AG04450 (cell line): Measurements from ENCODE around the gene ADSS1. TPM values are rescaled to one million over a fixed set of nuclear protein-coding genes. Genes with fewer than 3 reads are reported as not detected.
A peak's percentile ranks its signal among the peaks of the same experiment; 100 is the strongest.

Source experiments
- CTCF ChIA-PET: fragments of 300-600, 350-600 bp; formaldehyde crosslinking; extraction: SDS; loops from one replicate; lab custom pipeline; 2022; ENCODE audit warnings: antibody characterized with exemption, inconsistent platforms; lab: Charles Lee
- POLR2A ChIA-PET: fragments of 350-600 bp; formaldehyde crosslinking; extraction: SDS; loops from one replicate; lab custom pipeline; 2021; ENCODE audit warnings: antibody characterized with exemption, inconsistent platforms; lab: Yijun Ruan, JAX
- DNase-seq: peaks from one replicate; pipeline ENCODE4 v3.0.0-alpha.2; 2011; ENCODE audit warnings: low read depth, low spot score
- H3K27ac ChIP-seq: one replicate; pipeline ENCODE4 v1.5.1; 2012; ENCODE audit warnings: low read depth, low read length, control low read depth
- H3K27me3 ChIP-seq: one replicate; pipeline ENCODE4 v1.6.0; 2012; ENCODE audit warnings: low read length; ENCODE audit not compliant: control insufficient read depth, insufficient read depth
- H3K4me3 ChIP-seq: 2 replicates; pipeline ENCODE4 v1.5.1; 2011; ENCODE audit warnings: mild to moderate bottlenecking, low read depth, low read length, control low read depth
- H3K9me3 ChIP-seq: 2 replicates; pipeline ENCODE4 v1.5.1; 2012; ENCODE audit warnings: low read length; ENCODE audit not compliant: control insufficient read depth, insufficient read depth
- CTCF ChIP-seq: IDR thresholded peaks from 2 replicates; pipeline ENCODE4 v1.5.1; 2011; ENCODE audit warnings: low read depth, low read length, control low read depth, inconsistent platforms
- polyA plus RNA-seq: library from polyadenylated mRNA; depleted of rRNA; stranded (reverse); fragments of >200 nt; gene quantifications from 2 replicates; pipeline ENCODE4 v1.2.3, GENCODE V29; 2011

ADSS1 gene
- polyA plus RNA-seq, 1 experiment, result 2.8 TPM

- DNase-seq, result no peak
- no peak for TF ChIP-seq CTCF
- POLR2A ChIA-PET, result no interaction called here
- H3K9me3 ChIP-seq, result peaks cover 12% of the 10 kb centered on the region; the same call in 1 of the 2 replicates
- CTCF ChIA-PET, result interaction anchor here (0.5 to 0.9 kb wide), 4 partner anchors 10 to 1135 kb away, joined by 3 to 4 read pairs (median 3); no protein-coding TSS in a partner anchor
- H3K27me3 ChIP-seq, result no peaks in the 10 kb centered on the region
- no peak overlapping the region for H3K4me3 ChIP-seq
- H3K27ac ChIP-seq, result no peak overlapping the region
Observed at GRCh38 chr14:104706733-104707607, 17.1 kb upstream of the ADSS1 start.

DNA sequence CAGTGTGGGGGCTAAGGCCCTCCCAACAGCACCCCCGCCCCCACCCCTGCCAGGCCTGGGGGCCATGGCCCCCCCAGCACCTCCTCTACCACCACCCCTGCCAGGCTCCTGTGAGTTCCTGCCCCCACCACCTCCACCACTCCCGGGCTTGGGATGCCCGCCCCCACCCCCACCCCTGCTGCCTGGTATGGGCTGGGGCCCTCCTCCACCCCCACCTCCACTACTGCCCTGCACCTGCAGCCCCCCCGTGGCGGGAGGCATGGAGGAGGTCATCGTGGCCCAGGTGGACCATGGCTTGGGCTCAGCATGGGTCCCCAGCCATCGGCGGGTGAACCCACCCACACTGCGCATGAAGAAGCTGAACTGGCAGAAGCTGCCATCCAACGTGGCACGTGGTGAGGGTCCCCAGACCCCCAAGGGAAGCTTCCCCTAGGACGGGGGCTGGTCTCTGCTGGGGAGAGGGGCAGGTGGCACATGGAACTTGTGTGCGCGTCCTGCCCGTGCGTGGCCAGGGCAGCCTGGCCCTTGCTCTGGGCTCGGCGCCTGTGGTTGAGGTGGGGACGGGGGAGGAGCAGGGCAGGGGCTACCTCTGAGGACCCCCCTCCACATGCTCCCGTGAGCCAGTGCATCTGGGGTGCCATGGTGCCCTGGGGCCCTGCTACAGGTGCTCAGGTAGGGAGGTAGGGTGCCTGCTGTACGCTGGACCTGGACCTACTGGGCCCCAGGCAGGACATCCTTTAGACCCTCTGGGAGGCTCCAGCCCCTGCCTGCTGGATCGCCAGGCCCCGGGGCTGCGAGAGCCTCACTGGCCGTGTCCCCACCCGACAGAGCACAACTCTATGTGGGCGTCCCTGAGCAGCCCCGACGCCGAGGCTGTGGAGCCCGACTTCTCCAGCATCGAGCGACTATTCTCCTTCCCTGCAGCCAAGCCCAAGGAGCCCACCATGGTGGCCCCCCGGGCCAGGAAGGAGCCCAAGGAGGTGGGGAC is 16.1 kb upstream of the ADSS1 start:
- Histone ChIP-seq H3K27me3 (no peaks in the 10 kb centered on the region), H3K27ac (no peak overlapping the region), H3K9me3 (peaks cover 12% of the 10 kb centered on the region; the same call in 1 of the 2 replicates), H3K4me3 (no peak overlapping the region)
- POLR2A ChIA-PET, result interaction anchor here (0.6 kb wide), 1 partner anchor 31 kb away, joined by 3 read pairs; no protein-coding TSS in a partner anchor
- CTCF ChIA-PET, result interaction anchor here (0.5 to 1.1 kb wide), 6 partner anchors 11 to 1136 kb away, joined by 3 to 7 read pairs (median 4); no protein-coding TSS in a partner anchor
- no peak for TF ChIP-seq CTCF
- no peak for DNase-seq

DNA sequence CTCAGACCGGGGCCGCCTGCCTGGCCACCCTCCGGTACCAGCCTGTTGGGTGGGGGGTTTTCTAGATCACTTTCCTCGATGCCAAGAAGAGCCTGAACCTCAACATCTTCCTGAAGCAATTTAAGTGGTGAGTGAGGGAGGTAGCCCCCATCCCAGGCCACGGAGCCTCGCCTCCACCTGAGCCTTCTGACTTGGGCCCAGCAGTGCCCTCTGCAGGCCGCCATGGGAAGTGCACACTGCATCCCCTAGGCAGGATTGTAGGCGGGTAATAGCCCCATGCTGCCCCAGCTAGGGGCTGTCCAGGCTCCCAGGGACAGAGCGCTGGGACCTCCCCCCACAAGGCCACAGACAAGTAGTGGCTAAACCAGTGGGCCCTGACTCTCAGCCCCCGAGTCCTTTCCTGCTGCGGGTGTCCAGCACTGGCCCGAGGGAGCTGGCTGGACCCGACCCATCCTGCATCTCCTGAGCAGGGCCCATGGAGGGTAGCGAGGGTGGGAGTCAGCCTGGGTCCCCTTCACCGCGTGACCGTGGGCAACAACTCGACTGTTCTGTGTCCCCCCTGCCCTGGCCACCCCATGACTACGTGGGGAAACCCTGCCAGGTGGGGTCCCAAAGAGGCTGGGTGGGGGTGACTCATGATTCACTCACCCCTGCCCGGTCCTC is 15.3 kb upstream of the ADSS1 start:
- ChIA-PET POLR2A (interaction anchor here (0.6 kb wide), 1 partner anchor 32 kb away, joined by 3 read pairs; no protein-coding TSS in a partner anchor), CTCF (interaction anchor here (0.6 to 2.4 kb wide), 12 partner anchors 10 to 336 kb away, joined by 3 to 9 read pairs (median 4); partner anchors contain the start of gene ADSS1)
- Histone ChIP-seq H3K27me3 (no peaks in the 10 kb centered on the region), H3K9me3 (peaks cover 7% of the 10 kb centered on the region; the same call in 1 of the 2 replicates), H3K27ac (no peak overlapping the region), H3K4me3 (no peak overlapping the region)
- peak; percentile 97 for TF ChIP-seq CTCF
- no peak for DNase-seq

DNA sequence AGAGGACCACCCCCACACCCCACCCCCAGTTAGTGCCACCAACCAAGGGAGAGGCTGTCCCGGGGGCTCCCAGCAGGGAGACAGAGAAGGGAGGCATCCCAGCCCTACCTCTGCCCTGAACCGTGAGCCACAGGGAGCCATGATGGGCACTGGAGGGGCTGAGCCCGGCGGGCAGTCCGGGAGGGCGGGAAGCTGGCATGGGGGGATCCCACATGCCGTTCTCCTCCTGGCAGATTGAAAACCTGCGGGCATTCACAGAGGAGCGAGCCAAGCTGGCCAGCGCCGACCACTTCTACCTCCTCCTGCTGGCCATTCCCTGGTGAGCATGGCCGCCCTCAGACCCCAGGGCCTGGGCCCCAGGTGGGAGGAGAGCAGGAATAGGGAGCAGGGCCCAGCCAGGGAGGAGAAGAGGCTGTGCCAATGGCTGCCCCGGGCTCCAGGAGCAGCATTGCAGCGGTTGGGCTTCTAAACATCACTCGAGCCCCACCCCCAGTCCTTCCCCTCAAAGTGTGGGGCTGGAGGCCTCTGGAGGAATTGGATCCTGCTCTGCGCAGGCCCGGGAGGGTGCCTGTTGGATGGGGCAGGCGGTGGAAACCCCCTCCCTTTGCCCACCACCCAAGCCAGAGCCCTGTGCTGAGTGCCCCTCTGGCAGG is 14.5 kb upstream of the ADSS1 start:
- Histone ChIP-seq H3K27ac (peak overlapping the region; percentile 11), H3K27me3 (no peaks in the 10 kb centered on the region), H3K4me3 (no peak overlapping the region), H3K9me3 (no peaks in the 10 kb centered on the region; the same call in 1 of the 2 replicates)
- no peak for DNase-seq
- ChIA-PET CTCF (interaction anchor here (0.6 to 2.4 kb wide), 12 partner anchors 11 to 335 kb away, joined by 3 to 9 read pairs (median 4); partner anchors contain the start of gene ADSS1), POLR2A (no interaction called here)
- no peak for TF ChIP-seq CTCF
